IMR-90 (cell line): Measurements from ENCODE around the gene NPC1. TPM values are rescaled to one million over a fixed set of nuclear protein-coding genes. Genes with fewer than 3 reads are reported as not detected.

Experiments
- ATAC-seq: fragments of 200-7000 bp; cut with Tn5 transposase; 2 replicates; pipeline ENCODE4 v1.9.1; 2020; ENCODE audit warnings: low read depth, mild to moderate bottlenecking, moderate library complexity
- BruUV-seq: library from RNA; stranded (reverse); fragments of 400-500 nt; replicated peaks from 2 replicates; lab custom pipeline; 2021; lab: Mats Ljungman, UMichigan
- CTCF ChIA-PET: fragments of 300-600 bp; formaldehyde crosslinking; extraction: SDS; loops from one replicate; lab custom pipeline; 2021; ENCODE audit warnings: antibody characterized with exemption; lab: Yijun Ruan, JAX
- POLR2A ChIA-PET: fragments of 300-600 bp; sonication (Branson Sonifier 250); formaldehyde crosslinking; loops from one replicate; lab custom pipeline; 2022; ENCODE audit warnings: antibody characterized with exemption; ENCODE audit not compliant: unreplicated experiment; lab: Charles Lee
- DNase-seq: peaks from one replicate; pipeline ENCODE4 v3.0.0; 2013
- H2AFZ ChIP-seq: replicated peaks from 2 replicates; pipeline ENCODE3; 2013; ENCODE audit warnings: low read length, mild to moderate bottlenecking; ENCODE audit not compliant: poor library complexity
- H2AK5ac ChIP-seq: 2 replicates; pipeline ENCODE4 v1.6.1; 2013; ENCODE audit warnings: low read depth, low read length, inconsistent platforms
- H2AK9ac ChIP-seq: replicated peaks from 2 replicates; pipeline ENCODE3; 2013; ENCODE audit warnings: mild to moderate bottlenecking, low read depth, low read length, moderate library complexity; ENCODE audit not compliant: poor library complexity
- H2BK120ac ChIP-seq: 2 replicates; pipeline ENCODE4 v1.6.1; 2013; ENCODE audit warnings: low read depth, low read length, inconsistent platforms
- H2BK15ac ChIP-seq: 3 replicates; pipeline ENCODE4 v1.6.1; 2013; ENCODE audit warnings: low read depth, low read length, inconsistent platforms
- H2BK20ac ChIP-seq: 2 replicates; pipeline ENCODE4 v1.6.1; 2013; ENCODE audit warnings: low read depth, mild to moderate bottlenecking, inconsistent platforms, low read length, moderate library complexity
- H2BK5ac ChIP-seq: 2 replicates; pipeline ENCODE4 v1.6.1; 2013; ENCODE audit warnings: mild to moderate bottlenecking, low read depth, low read length, inconsistent platforms; ENCODE audit not compliant: poor library complexity, severe bottlenecking
- H3K14ac ChIP-seq: replicated peaks from 2 replicates; pipeline ENCODE4 v1.6.1; 2013; ENCODE audit warnings: low read depth, low read length, inconsistent platforms
- H3K18ac ChIP-seq: 2 replicates; pipeline ENCODE4 v1.6.1; 2013; ENCODE audit warnings: low read depth, low read length, control low read depth
- H3K23ac ChIP-seq: 2 replicates; pipeline ENCODE4 v1.6.1; 2013; ENCODE audit warnings: low read depth, low read length, inconsistent platforms
- H3K27ac ChIP-seq: 2 replicates; pipeline ENCODE4 v1.5.1; 2013; ENCODE audit warnings: mild to moderate bottlenecking, control low read depth, low read length; ENCODE audit not compliant: insufficient read depth
- H3K27me3 ChIP-seq: 2 replicates; pipeline ENCODE4 v1.6.1; 2013; ENCODE audit warnings: low read length; ENCODE audit not compliant: control insufficient read depth, insufficient read depth
- H3K36me3 ChIP-seq: 2 replicates; pipeline ENCODE4 v1.6.1; 2013; ENCODE audit warnings: low read length, mixed read lengths; ENCODE audit not compliant: control insufficient read depth, insufficient read depth
- H3K4ac ChIP-seq: 2 replicates; pipeline ENCODE4 v1.6.1; 2013; ENCODE audit warnings: low read depth, low read length, inconsistent platforms
- H3K4me1 ChIP-seq: 2 replicates; pipeline ENCODE4 v1.6.1; 2013; ENCODE audit warnings: low read length, mixed read lengths; ENCODE audit not compliant: control insufficient read depth, insufficient read depth
- H3K4me2 ChIP-seq: 2 replicates; pipeline ENCODE4 v1.6.1; 2013; ENCODE audit warnings: low read depth, mild to moderate bottlenecking, control low read depth, low read length, moderate library complexity
- H3K4me3 ChIP-seq: 2 replicates; pipeline ENCODE4 v1.5.1; 2013; ENCODE audit warnings: low read depth, mild to moderate bottlenecking, control low read depth, low read length, moderate library complexity; ENCODE audit not compliant: insufficient read depth
- H3K56ac ChIP-seq: 2 replicates; pipeline ENCODE4 v1.6.1; 2013; ENCODE audit warnings: low read length, inconsistent platforms; ENCODE audit not compliant: insufficient read depth; ENCODE audit errors: extremely low read depth
- H3K79me1 ChIP-seq, 2 experiments: 2 replicates each; pipeline ENCODE4 v1.6.1; 2013; ENCODE audit warnings: low read length in 2 of 2, inconsistent platforms in 1 of 2, low read depth in 1 of 2
- H3K9ac ChIP-seq: 2 replicates; pipeline ENCODE4 v1.6.1; 2013; ENCODE audit warnings: low read depth, low read length, control low read depth
- H3K9me1 ChIP-seq: 2 replicates; pipeline ENCODE4 v1.6.1; 2013; ENCODE audit warnings: low read length, inconsistent platforms; ENCODE audit not compliant: insufficient read depth
- H3K9me3 ChIP-seq: 2 replicates; pipeline ENCODE4 v1.6.1; 2013; ENCODE audit warnings: low read length; ENCODE audit not compliant: control insufficient read depth, insufficient read depth
- H4K20me1 ChIP-seq: 2 replicates; pipeline ENCODE4 v1.6.1; 2013; ENCODE audit warnings: low read length, inconsistent platforms; ENCODE audit not compliant: insufficient read depth
- H4K5ac ChIP-seq: 2 replicates; pipeline ENCODE4 v1.6.1; 2013; ENCODE audit warnings: mild to moderate bottlenecking, low read depth, low read length, control low read depth
- H4K8ac ChIP-seq, 2 experiments: 2 replicates each; pipeline ENCODE4 v1.6.1; 2013; ENCODE audit warnings: low read depth in 2 of 2, low read length in 2 of 2, control low read depth in 1 of 2, inconsistent platforms in 1 of 2
- H4K91ac ChIP-seq: 2 replicates; pipeline ENCODE4 v1.6.1; 2013; ENCODE audit warnings: low read depth, low read length, inconsistent platforms; ENCODE audit not compliant: insufficient read depth
- MAFK ChIP-seq: IDR thresholded peaks from 2 replicates; pipeline ENCODE4 v1.6.1; 2012; ENCODE audit warnings: low read depth, low read length, improper control_type of control experiment
- MAZ ChIP-seq: IDR thresholded peaks from 2 replicates; pipeline ENCODE4 v1.6.1; 2012; ENCODE audit warnings: low read depth, mild to moderate bottlenecking, low read length, improper control_type of control experiment, moderate library complexity, borderline replicate concordance
- NFE2L2 ChIP-seq: fragments of 150-350 bp; IDR thresholded peaks from 2 replicates; pipeline ENCODE4 v1.6.1; 2016; ENCODE audit warnings: low read depth, mild to moderate bottlenecking, low read length
- SMC3 ChIP-seq: fragments of 150-350 bp; IDR thresholded peaks from 2 replicates; pipeline ENCODE4 v1.6.1; 2016; ENCODE audit warnings: low read depth, mild to moderate bottlenecking, antibody characterized with exemption, low read length, moderate library complexity
- USF2 ChIP-seq: fragments of 150-350 bp; IDR thresholded peaks from 2 replicates; pipeline ENCODE4 v1.6.1; 2017; ENCODE audit warnings: mild to moderate bottlenecking, antibody characterized with exemption, low read length, low read depth
- WGBS, 2 experiments: methylation state at CpG; one replicate each; pipeline versions ENCODE4 v1.1.5 to v1.1.7; 2013; ENCODE audit warnings: missing lambda C conversion rate in 2 of 2; ENCODE audit not compliant: insufficient read length in 1 of 2; ENCODE audit errors: extremely low coverage in 2 of 2; 5-methylcytosine and 5-hydroxymethylcytosine counted together
- dilution Hi-C: fragments of 300-500 bp; cut with HindIII; formaldehyde crosslinking; loops from one replicate; pipeline ENCODE4 v1.14.3; 2018; ENCODE audit warnings: low sequenced_read_pairs; ENCODE audit not compliant: unreplicated experiment
- in situ Hi-C: fragments of 300-500 bp; cut with MboI; formaldehyde crosslinking; loops from 3 replicates; pipeline ENCODE4 v1.14.3; 2019; ENCODE audit warnings: low sequenced_read_pairs, inconsistent platforms, mixed read lengths
- intact Hi-C: fragments of 100-400 bp; cut with micrococcal nuclease; formaldehyde crosslinking; loops from 2 replicates; pipeline ENCODE4 v1.10.0; 2022
- polyA plus RNA-seq, 3 experiments: library from polyadenylated mRNA; depleted of rRNA; stranded (reverse); fragments of >200 nt; gene quantifications; 2 replicates each; pipeline ENCODE4 v1.2.3, GENCODE V29; 2012; ENCODE audit warnings: low replicate concordance in 1 of 3
- total RNA-seq: library from RNA; depleted of rRNA; stranded (reverse); fragments of >200 nt; gene quantifications from 2 replicates; pipeline ENCODE4 v1.2.3, GENCODE V29; 2012

The NPC1 gene
- total and polyA plus RNA-seq, 2 of the 4 experiments (the other 2 are of a cell fraction): 7.5 to 7.9 TPM

- Histone ChIP-seq H3K14ac (no peak overlapping the region), H3K36me3 (peaks cover 41% of the 10 kb centered on the region), H2BK5ac (no peak overlapping the region), H2AK9ac (no peak overlapping the region), H3K9me3 (no peaks in the 10 kb centered on the region), H3K23ac (no peak overlapping the region), H3K27ac (no peak overlapping the region), H2AK5ac (no peak overlapping the region), H3K4me3 (no peak overlapping the region), H4K91ac (no peak overlapping the region), H3K56ac (no peak overlapping the region), H3K4ac (no peak overlapping the region), H3K27me3 (no peaks in the 10 kb centered on the region), H4K8ac (no peak overlapping the region), H3K4me2 (no peak overlapping the region), H2BK15ac (no peak overlapping the region), H3K18ac (no peak overlapping the region), H2AFZ (no peak overlapping the region), H3K9me1 (peaks cover 7% of the 10 kb centered on the region; the same call in 1 of the 2 replicates), H4K5ac (no peak overlapping the region), H3K79me1 (peaks cover 0 to 3% of the 10 kb centered on the region in 2 experiments; a peak in 1 of 4 replicates), H3K4me1 (no peaks in the 10 kb centered on the region), H2BK120ac (no peak overlapping the region), H4K20me1 (no peaks in the 10 kb centered on the region), H3K9ac (no peak overlapping the region), H2BK20ac (no peak overlapping the region)
- DNase-seq (no peak), ATAC-seq (no peak)
- BruUV-seq: no TSS peak
- dilution Hi-C loops: no loop called here
- no CpG with 5 or more reads among the region's 3 CpGs for WGBS, 2 experiments
- intact Hi-C loops: no loop called here
- in situ Hi-C loops: no loop called here
- ChIA-PET CTCF (no interaction called here), POLR2A (no interaction called here)
- TF ChIP-seq MAFK (no peak), USF2 (no peak), NFE2L2 (no peak), SMC3 (no peak), MAZ (no peak)
Observed at GRCh38 chr18:23547846-23548245, 38.5 kb downstream of the NPC1 start.
